PC-9 (cell line): Measurements from ENCODE around the gene PTPRA. TPM values are rescaled to one million over a fixed set of nuclear protein-coding genes. Genes with fewer than 3 reads are reported as not detected.
"Not testable (repeated sequence)": the region's sequence is repeated elsewhere in the genome, so short reads cannot be mapped to it uniquely, and the experiment has no call there.

Experiments
- BruUV-seq: library from RNA; stranded (reverse); fragments of 400-500 nt; replicated peaks from 2 replicates; lab custom pipeline; 2021; lab: Mats Ljungman, UMichigan
- CTCF ChIA-PET: fragments of 300-600 bp; sonication (Branson Sonifier 250); formaldehyde crosslinking; loops from one replicate; lab custom pipeline; 2022; ENCODE audit warnings: antibody characterized with exemption; lab: Charles Lee
- POLR2A ChIA-PET: fragments of 300-600 bp; sonication (Branson Sonifier 250); formaldehyde crosslinking; loops from one replicate; lab custom pipeline; 2022; ENCODE audit warnings: antibody characterized with exemption; ENCODE audit not compliant: unreplicated experiment; lab: Charles Lee
- DNase-seq, 2 experiments: peaks; one replicate each; pipeline versions ENCODE4 v3.0.0 to v3.0.0-alpha.2; 2015 to 2022; ENCODE audit warnings: mixed read lengths in 1 of 2
- H2AFZ ChIP-seq: fragments of 200-600 bp; sonication (generic); 2 replicates; pipeline ENCODE4 v1.8.1; 2017; ENCODE audit warnings: antibody characterized with exemption
- H3F3A ChIP-seq: fragments of 200-600 bp; sonication (generic); 2 replicates; pipeline ENCODE4 v1.8.1; 2017; ENCODE audit warnings: antibody characterized with exemption, mild to moderate bottlenecking, low read depth; ENCODE audit not compliant: insufficient read depth
- H3K27ac ChIP-seq: fragments of 200-600 bp; sonication (generic); 2 replicates; pipeline ENCODE4 v1.6.1; 2016; ENCODE audit warnings: mixed run types
- H3K27me3 ChIP-seq: fragments of 200-600 bp; sonication (generic); 2 replicates; pipeline ENCODE4 v1.6.1; 2016; ENCODE audit warnings: low read depth, mixed run types; ENCODE audit not compliant: insufficient read depth
- H3K36me3 ChIP-seq: fragments of 200-600 bp; sonication (generic); 2 replicates; pipeline ENCODE4 v1.6.1; 2016; ENCODE audit warnings: low read depth, mixed run types
- H3K4me1 ChIP-seq: fragments of 200-600 bp; sonication (generic); replicated peaks from 2 replicates; pipeline ENCODE4 v1.6.1; 2016; ENCODE audit warnings: mixed run types; ENCODE audit not compliant: insufficient read depth
- H3K4me2 ChIP-seq: fragments of 200-600 bp; sonication (generic); 2 replicates; pipeline ENCODE4 v1.6.1; 2017; ENCODE audit warnings: mixed run types
- H3K4me3 ChIP-seq: fragments of 200-600 bp; sonication (generic); 2 replicates; pipeline ENCODE4 v1.6.1; 2016; ENCODE audit warnings: mixed run types
- H3K79me2 ChIP-seq: fragments of 200-600 bp; sonication (generic); 2 replicates; pipeline ENCODE4 v1.6.1; 2017; ENCODE audit warnings: low read depth, mixed run types
- H3K9me2 ChIP-seq: fragments of 200-600 bp; sonication (generic); 2 replicates; pipeline ENCODE4 v1.8.1; 2017; ENCODE audit warnings: mild to moderate bottlenecking; ENCODE audit not compliant: insufficient read depth
- H3K9me3 ChIP-seq: fragments of 200-600 bp; sonication (generic); 2 replicates; pipeline ENCODE4 v1.8.1; 2016; ENCODE audit warnings: low read depth; ENCODE audit not compliant: insufficient read depth
- H4K20me1 ChIP-seq: fragments of 200-600 bp; sonication (generic); 2 replicates; pipeline ENCODE4 v1.8.1; 2017; ENCODE audit not compliant: insufficient read depth
- CTCF ChIP-seq: fragments of 200-600 bp; sonication (generic); conservative IDR thresholded peaks from 2 replicates; pipeline ENCODE4 v1.6.1; 2017; ENCODE audit warnings: mixed run types, antibody characterized with exemption, mild to moderate bottlenecking, moderate library complexity
- EZH2 ChIP-seq: fragments of 200-600 bp; sonication (generic); IDR thresholded peaks from 2 replicates; pipeline ENCODE4 v1.8.0; 2017; ENCODE audit warnings: antibody characterized with exemption, low read depth
- intact Hi-C: fragments of 100-400 bp; cut with micrococcal nuclease; formaldehyde crosslinking; loops from one replicate; pipeline ENCODE4 v1.10.0; 2022; ENCODE audit not compliant: unreplicated experiment
- total RNA-seq: library from RNA; stranded (reverse); gene quantifications from 2 replicates; pipeline ENCODE4 v1.2.3, GENCODE V29; 2021

Gene PTPRA
- total RNA-seq, 1 experiment from 2014 or later = 48.8 TPM

GRCh38 chr20:3047486-3048419 is 174.5 kb downstream of the PTPRA start:
- DNase-seq = no peak
- Histone ChIP-seq H3K9me2 (no peaks in the 10 kb centered on the region), H3K4me3 (peak overlapping the region; percentile 99; the same call in 1 of the 2 replicates), H4K20me1 (0 out of 2 replicates have a peak, but pooled peaks cover 3% of the 10 kb centered on the region), H3K9me3 (no peaks in the 10 kb centered on the region), H3K27me3 (no peaks in the 10 kb centered on the region), H3K36me3 (peaks cover 22% of the 10 kb centered on the region), H3K27ac (no peak overlapping the region), H3K4me2 (peak overlapping the region; percentile 87), H3K79me2 (peaks cover 23% of the 10 kb centered on the region), H3F3A (peaks cover 22% of the 10 kb centered on the region), H3K4me1 (peaks cover 10% of the 10 kb centered on the region; the same call in 1 of the 2 replicates), H2AFZ (no peak overlapping the region)
- ChIA-PET CTCF (no interaction called here), POLR2A (no interaction called here)
- intact Hi-C loops = no loop called here
- TF ChIP-seq CTCF (no peak), EZH2 (no peak)
- BruUV-seq = no TSS peak

GRCh38 chr20:3051385-3052019 is 178.2 kb downstream of the PTPRA start:
- BruUV-seq = no TSS peak
- DNase-seq = no peak
- TF ChIP-seq EZH2 = no peak
- no peak for TF ChIP-seq CTCF
- no peak overlapping the region for H3K4me2 ChIP-seq
- H3K36me3 ChIP-seq = peaks cover 22% of the 10 kb centered on the region
- H2AFZ ChIP-seq = no peak overlapping the region
- H4K20me1 ChIP-seq = 0 out of 2 replicates have a peak, but pooled peaks cover 3% of the 10 kb centered on the region
- H3K9me3 ChIP-seq = no peaks in the 10 kb centered on the region
- peaks cover 23% of the 10 kb centered on the region for H3F3A ChIP-seq
- H3K9me2 ChIP-seq = no peaks in the 10 kb centered on the region
- H3K4me3 ChIP-seq = no peak overlapping the region
- H3K4me1 ChIP-seq = peaks cover 7% of the 10 kb centered on the region; the same call in 1 of the 2 replicates
- ChIA-PET POLR2A (interaction anchor here (0.7 kb wide), 1 partner anchor 26 kb away, joined by 4 read pairs; no protein-coding TSS in a partner anchor), CTCF (interaction anchor here (0.7 kb wide), 1 partner anchor 1137 kb away, joined by 7 read pairs; no protein-coding TSS in a partner anchor)
- H3K27me3 ChIP-seq = no peaks in the 10 kb centered on the region
- intact Hi-C loops = loop anchor here (10.0 kb wide), 1 partner anchor 153 kb away; the partner anchor contains the start of genes DDRGK1 and ITPA
- 0 out of 2 replicates have a peak overlapping the region, but pooled peaks have one; percentile 24 for H3K27ac ChIP-seq
- peaks cover 19% of the 10 kb centered on the region for H3K79me2 ChIP-seq

GRCh38 chr20:3059489-3059888 is 186.2 kb downstream of the PTPRA start:
- Histone ChIP-seq H2AFZ (no peak overlapping the region), H3K4me2 (no peak overlapping the region), H3K27ac (no peak overlapping the region), H3K4me3 (no peak overlapping the region), H3K79me2 (no peaks in the 10 kb centered on the region), H3K9me3 (no peaks in the 10 kb centered on the region), H3K36me3 (no peaks in the 10 kb centered on the region), H4K20me1 (no peaks in the 10 kb centered on the region), H3F3A (no peaks in the 10 kb centered on the region), H3K4me1 (no peaks in the 10 kb centered on the region), H3K27me3 (no peaks in the 10 kb centered on the region), H3K9me2 (no peaks in the 10 kb centered on the region)
- intact Hi-C loops = loop anchor here (10.0 kb wide), 1 partner anchor 145 kb away; the partner anchor contains the start of genes DDRGK1 and ITPA
- TF ChIP-seq EZH2 (no peak), CTCF (no peak)
- BruUV-seq = no TSS peak
- CTCF ChIA-PET = no interaction called here
- DNase-seq = no peak
- POLR2A ChIA-PET = no interaction called here

GRCh38 chr20:3064119-3064518 is 190.8 kb downstream of the PTPRA start:
- intact Hi-C loops, H3K36me3 ChIP-seq, H3K79me2 ChIP-seq, H3K4me3 ChIP-seq, H3K27ac ChIP-seq, POLR2A ChIA-PET, H3K4me2 ChIP-seq, H3K27me3 ChIP-seq, H3K9me3 ChIP-seq, H4K20me1 ChIP-seq, CTCF ChIA-PET, H3K9me2 ChIP-seq, H2AFZ ChIP-seq, DNase-seq, BruUV-seq: not testable (repeated sequence)
- Histone ChIP-seq H3K4me1 (peaks cover 35% of the 10 kb centered on the region), H3F3A (peaks cover 31% of the 10 kb centered on the region; the same call in 1 of the 2 replicates)
